GOT3 (cell line): ENCODE results near the gene BMI1.
A peak's percentile ranks its signal among the peaks of the same experiment; 100 is the strongest.
"Not testable (repeated sequence)": the region's sequence is repeated elsewhere in the genome, so short reads cannot be mapped to it uniquely, and the experiment has no call there.

Experiments
- DNase-seq: peaks from one replicate; lab custom pipeline; 2025; ENCODE audit warnings: mixed read lengths; lab: John Stamatoyannopoulos, UW

BMI1 gene

GRCh38 chr10:22339761-22340328 lies 18.9 kb downstream of the BMI1 start:
- DNase-seq: no peak

DNA sequence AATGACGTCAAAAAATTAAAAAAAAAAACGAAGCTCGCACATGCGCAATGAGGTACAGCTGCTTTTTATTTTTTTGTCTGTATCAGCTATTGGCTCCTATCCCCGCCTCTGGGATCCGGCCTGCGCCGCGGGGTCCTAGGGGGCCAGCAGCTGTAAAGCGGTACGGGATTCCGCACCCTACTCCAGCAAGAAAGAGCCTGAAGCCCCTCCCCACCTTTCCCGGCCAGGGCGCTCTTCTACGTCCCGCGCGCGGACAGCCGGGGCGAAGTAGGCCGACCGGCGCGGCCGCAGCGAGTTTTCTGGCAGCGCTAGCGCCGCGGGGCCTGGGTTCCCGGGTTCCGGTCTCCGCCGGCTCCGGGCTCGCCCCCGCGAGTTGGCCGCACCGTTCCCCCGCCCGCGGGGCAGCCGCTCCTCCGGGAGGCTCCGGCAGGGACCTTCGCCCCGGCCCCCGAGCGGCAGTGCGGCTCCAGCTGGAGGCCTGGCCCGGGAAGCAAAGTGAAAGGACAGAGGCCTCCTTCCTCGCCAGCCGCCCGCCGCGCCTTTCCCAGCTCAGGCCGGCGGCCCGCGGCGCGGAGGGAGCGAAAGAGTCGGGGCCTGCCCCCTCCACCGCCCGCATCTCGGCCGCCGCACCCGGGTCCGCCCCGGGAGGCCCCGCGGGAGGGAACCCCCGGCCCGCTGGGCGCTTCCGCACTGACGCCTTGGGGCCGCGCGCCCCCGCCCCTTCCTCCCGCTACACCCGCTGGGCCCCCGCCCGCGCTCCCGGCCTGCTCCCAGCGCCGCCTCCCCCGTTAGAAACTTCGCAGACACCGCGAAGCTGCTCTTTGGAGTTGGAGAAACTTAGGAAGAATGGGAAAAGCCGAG lies 19.7 kb downstream of the BMI1 start:
- peak; percentile 80 for DNase-seq

- no peak for DNase-seq
These were observed 20.5 kb downstream of the BMI1 start for GRCh38 chr10:22341190-22341925.

DNA sequence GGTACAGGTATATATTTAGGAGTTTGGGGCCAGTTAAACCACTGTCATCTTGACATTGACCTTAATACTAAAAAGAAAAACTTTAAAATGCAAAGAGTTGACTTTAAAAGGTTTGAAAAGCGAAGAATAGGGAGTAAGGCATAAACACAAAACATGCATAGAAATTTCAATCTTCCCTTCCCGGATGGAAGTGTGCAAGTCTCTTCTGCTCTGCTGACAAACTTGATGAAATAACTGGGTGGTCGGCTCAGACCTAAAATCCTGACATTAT lies 21.0 kb downstream of the BMI1 start:
- no peak for DNase-seq

DNA sequence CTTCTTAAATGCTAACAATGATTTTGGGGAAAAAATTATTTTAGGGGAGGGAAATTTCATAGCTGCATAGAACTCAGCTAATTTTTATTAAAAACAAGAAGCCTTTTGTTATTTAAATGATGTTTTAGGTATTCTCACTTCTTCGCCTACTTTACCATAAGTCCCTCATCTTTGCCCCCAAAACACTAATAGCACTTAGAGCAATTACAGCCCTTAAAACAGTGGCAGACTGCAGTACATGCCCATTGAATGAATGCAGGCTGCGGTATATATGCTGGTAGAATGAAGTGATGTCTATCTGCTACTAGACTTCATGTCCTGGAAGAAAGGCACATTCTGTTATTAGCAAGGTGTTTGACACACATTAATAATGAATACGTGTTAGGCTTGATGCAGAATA lies 21.5 kb downstream of the BMI1 start:
- DNase-seq: no peak

DNA sequence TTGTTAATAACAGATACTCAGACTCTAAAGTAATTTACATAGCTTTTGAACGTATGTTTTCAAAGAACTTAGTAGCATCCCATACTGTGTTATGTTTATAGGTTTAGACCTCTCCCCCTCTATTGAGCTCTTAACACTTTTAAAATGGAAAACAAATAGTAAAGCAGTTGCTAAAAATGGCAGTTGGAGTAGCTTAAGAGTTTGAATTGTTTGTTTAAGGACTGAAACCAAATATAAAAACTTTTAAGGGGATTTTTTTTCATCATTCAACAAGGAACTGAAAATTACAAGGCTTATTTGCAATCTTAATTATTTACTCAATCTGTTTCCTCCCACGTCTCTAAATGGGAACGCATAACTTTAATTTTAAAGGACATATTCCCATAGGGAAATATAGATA lies 22.8 kb downstream of the BMI1 start:
- no peak for DNase-seq

- no peak for DNase-seq
These were observed 23.4 kb downstream of the BMI1 start for GRCh38 chr10:22344249-22344648.

GRCh38 chr10:22344781-22345300 lies 23.9 kb downstream of the BMI1 start:
- no peak for DNase-seq

DNA sequence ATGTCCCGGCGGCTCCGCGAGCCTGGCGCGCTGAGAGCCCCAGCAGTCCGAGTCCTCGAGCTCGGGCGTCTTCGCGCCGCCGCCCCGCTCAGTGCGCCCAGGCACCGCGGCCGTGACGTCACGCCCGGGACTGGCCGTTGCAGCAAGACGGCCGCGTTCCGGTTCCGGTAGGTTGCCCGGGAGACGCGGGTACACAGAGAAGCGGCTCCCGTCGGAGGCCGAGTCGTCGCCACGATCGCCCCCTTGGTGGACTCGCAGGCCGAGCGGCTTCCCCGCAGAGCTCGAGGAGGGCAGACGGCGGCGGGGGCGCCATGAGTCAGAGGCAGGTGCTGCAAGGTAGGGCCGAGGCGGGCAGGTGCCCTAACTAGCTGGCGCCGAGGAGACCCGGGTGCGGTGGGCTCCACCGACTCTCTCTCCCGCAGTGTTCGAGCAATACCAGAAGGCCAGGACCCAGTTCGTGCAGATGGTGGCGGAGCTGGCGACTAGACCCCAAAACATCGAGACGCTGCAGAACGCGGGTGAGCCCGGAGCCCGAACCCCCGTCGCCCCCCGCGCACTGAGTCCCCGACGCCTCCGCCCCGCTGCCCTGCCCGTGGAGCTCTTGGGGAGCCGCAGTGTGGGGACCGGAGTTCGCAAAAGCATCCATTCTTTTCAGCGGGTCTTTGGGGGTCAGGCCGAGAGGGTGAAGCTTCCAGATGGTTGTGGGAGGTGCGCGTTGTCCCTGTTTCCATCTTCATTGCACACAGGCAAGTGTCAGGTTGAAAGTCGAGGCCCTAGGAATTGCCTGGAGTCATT lies 24.6 kb downstream of the BMI1 start, which contains the start of gene SPAG6:
SPAG6 (plus strand) TSS at position 196 of the 795 bp plus-strand sequence; CDS start at position 312, 116 bp downstream.
- no peak for DNase-seq

DNA sequence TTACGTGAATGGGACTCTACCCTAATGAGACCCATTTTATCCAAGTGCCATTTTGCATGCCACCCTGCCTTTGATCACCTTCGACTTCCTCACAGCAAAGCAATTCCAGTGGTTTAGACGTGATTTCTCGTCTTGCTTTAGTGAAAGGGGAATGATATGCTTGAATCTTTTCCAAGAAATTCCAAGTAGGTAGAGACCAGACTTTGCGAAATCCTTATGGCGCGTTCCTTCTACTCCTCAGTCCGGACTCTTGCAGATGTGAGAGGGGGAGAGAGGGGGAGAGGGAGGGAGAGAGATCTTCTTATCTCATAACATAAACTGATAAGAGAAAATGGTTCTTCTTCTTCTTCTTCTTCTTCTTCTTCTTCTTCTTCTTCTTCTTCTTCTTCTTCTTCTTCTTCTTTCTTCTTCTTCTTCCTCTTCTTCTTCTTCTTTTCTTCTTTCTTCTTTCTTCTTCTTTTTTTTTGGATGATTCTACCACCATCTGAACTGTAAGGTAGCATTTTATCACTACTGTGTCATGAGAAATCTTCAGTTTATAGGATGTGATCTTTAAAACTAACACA lies 25.3 kb downstream of the BMI1 start:
- DNase-seq: no peak

DNA sequence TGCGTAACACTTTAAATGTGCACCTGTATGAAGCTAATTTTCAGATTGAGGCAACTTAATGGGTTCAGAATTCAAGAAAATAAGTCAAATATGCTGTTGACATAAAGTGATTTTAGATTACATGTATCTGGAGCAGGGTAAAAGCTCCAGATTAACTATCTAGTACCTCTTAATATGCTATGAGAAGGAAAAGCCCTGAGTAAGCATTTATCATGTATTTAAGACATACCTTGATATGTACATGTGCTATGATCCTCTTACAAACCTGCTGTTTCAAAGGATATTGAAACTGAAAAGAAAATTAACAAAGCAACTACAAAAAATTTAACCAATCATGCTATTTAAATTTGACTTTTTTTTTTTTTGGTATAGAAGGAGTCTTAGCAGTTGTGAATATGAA lies 28.9 kb downstream of the BMI1 start:
- DNase-seq: no peak

- DNase-seq: no peak
These were observed 30.3 kb downstream of the BMI1 start for GRCh38 chr10:22351131-22351703.

- no peak for DNase-seq
These were observed 35.5 kb downstream of the BMI1 start for GRCh38 chr10:22356324-22356873.

GRCh38 chr10:22357770-22358169 lies 36.9 kb downstream of the BMI1 start:
- DNase-seq: not testable (repeated sequence)

DNA sequence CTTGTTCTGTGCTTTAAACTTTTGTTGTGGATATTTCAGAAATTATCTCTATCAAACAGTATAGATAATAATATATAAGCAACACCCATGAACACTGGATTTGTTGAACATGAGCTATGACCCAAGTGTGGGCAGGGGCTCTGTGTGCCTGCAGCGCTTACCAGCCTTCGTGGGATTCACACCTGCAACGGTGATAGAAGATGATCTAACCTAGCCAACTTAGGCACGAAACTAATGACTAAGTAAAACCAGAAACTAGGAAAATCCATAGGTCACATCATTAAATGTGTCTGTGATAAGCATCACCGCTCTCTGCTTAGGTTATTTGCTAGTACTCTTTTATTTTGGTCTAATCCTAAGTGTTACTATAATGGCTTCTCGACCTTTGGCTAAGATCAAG lies 42.4 kb downstream of the BMI1 start:
- DNase-seq: no peak

DNA sequence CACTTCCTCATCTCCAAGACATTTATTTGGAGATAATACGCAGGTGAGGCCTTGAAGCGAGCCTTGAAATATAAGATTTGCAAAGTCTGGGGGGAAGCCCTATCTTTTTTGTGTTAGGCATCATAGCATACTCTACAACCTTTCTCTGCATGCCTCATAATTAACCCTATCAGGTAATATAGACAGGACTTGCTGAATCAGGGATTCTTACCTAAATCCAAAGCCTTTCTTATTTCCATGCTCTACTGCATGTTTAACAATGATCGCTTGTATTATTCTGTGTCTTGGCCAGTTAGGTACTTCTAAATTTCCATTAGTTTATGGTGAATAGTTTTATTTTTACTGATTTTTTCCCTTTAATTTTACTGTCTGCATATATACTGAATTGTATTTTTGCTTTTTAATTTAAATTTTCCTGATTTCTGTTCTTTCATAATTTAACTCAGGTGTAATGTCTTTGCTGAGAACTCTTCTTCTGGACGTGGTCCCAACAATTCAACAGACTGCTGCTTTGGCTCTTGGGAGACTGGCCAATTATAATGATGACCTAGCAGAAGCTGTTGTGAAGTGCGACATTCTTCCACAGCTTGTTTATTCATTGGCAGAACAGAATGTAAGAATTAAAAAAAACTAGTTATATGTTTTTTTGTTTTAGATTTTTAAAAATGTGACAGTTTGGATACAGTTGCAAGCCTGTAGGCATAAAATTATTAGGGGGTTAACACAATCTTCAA lies 43.7 kb downstream of the BMI1 start:
- no peak for DNase-seq

- DNase-seq: no peak
These were observed 44.3 kb downstream of the BMI1 start for GRCh38 chr10:22365233-22365632.

- DNase-seq: no peak
These were observed 44.9 kb downstream of the BMI1 start for GRCh38 chr10:22365644-22366434.

DNA sequence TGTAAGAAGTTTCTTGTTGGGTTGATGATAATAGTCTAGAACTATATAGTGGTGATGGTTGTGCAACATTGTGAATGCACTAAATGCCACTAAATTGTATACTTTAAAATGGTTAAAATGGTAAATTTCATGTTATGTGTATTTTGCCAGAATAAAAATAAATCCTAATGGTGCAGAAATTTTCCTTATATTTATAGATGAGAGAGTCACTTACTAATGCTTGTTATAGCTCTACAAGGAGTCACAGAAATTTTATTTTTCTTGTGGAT lies 45.5 kb downstream of the BMI1 start:
- DNase-seq: no peak

DNA sequence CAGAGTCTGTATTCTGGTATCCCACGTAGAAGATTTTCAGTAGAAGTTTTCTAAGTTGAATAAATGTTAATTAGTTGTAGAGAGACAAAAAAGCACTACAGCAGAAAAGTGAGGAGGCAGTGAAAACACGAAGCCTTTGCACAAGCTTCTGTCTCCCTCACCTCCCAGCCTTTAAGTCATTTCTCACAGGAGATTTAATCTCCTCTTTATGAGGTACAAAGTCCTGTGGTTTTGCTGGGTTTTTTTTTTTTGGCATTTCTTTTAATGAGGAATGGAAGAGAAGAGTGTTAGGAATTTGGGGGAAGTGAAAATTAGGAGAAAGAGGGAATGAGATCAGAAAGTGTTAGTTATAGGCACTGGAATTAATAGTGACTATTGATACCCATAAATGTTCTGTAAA lies 45.9 kb downstream of the BMI1 start:
- DNase-seq: no peak
